Stimulated activated CD4-positive, alpha-beta T cell treated with anti-CD3 and anti-CD28 coated beads, TNF-alpha, amount 100 ng/mL, for 48 hours (primary cell): ENCODE data around the gene MYLK3.

Source experiments
- DNase-seq, 3 donors: peaks; one replicate each; pipeline ENCODE4 v3.0.0-alpha.2; 2020; ENCODE audit warnings: low read depth in 3 of 3

Gene MYLK3

DNA sequence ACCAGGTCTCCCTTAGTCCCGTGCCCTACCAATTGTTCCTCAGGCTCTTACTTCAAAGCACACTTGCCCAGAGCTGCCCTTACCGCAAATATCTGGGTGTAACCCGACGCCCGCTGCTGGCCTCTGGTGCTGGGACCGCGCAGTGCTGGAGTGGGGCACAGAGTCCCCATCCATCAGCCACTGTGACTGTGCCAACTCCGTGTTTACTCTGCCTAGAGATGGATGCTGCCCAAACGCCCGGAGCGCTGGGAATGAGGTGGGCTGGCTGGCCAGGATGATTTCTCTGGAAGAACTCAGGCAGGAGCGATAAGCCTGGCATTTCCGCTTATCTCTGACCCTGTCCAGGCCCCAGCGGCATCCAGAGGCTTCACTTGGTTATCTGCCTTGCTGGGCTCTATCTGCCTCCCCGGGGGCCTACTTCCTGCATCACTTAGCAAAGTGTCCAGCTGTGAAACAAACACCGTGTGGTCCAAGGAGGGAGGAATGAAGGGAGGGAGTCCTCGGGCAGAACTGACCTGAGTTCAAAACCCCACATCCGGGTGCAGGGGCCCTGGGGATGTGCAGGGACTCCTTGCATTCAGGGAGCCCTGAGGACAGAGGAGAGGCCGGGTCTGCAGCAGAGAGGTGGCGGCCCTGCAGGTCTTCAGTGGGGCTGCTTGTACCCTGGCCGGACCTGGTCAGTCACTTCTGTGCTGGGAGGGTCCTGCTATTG, 9.4 kb upstream of the MYLK3 start:
- no peak for DNase-seq

- no peak for DNase-seq
These were observed 8.6 kb upstream of the MYLK3 start for GRCh38 chr16:46756772-46757171.

DNA sequence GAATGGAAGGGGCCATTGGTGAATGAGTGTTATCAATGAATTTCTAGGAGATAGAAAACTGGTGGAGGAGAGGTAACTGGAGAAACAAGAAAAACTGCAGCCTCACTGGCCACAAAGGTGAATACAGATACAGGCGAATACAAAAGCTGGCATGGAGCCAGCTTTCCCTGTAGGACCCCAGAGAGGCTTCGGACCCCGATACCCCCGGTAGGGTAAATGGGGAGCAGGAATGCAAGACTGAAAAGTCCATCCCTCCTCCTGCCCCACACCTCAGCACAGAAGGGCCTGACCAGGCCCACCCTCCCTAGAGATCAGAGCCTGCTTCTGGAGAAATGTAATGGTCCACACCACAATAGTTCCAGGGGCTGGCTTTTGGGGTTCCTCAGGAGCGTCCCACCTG, 4.9 kb upstream of the MYLK3 start:
- no peak for DNase-seq

- no peak for DNase-seq
These were observed 3.2 kb upstream of the MYLK3 start for GRCh38 chr16:46751381-46751780.

DNA sequence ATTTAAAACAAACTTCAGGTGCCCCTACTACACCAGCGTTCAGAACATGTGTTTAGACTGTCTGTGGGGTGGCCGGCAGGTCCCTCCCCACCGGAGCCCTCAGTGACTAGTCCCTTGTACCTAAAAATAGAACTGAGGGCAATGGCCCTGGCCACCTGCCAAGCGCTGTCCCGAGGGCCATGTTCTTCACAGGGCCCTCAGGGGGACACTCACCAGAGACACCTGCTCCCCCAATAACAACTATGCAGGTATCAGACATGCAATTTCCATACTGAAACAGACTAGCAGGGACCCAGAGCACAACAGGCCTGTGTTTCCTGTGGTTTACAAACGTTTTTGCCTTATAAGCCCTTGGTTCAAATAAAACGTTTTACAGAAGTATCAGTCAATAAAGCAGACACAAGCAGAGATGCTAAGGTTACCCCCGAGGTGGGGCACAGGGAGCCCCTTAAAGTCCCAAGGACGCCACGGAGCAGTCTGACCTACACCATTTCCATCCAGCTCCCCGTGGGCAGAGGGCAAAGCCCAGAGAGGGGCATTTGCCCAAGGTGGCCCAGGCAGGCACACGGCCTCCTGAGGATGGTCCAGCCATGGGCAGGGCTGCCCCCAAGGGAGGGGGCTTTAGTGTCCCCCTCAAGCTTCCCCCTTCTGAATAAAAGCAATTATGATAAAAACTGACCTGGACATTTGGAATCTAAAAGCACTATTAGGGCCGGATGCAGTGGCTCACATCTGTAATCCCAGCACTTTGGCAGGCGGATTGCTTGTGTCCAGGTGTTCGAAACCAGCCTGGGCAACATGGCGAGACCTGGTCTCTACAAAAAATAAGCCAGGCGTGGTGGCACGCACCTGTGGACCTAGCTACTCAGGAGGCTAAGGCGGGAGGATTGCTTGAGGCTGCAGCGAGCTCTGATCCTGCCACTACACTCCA, 896 bp upstream of the MYLK3 start:
- DNase-seq, result no peak

DNA sequence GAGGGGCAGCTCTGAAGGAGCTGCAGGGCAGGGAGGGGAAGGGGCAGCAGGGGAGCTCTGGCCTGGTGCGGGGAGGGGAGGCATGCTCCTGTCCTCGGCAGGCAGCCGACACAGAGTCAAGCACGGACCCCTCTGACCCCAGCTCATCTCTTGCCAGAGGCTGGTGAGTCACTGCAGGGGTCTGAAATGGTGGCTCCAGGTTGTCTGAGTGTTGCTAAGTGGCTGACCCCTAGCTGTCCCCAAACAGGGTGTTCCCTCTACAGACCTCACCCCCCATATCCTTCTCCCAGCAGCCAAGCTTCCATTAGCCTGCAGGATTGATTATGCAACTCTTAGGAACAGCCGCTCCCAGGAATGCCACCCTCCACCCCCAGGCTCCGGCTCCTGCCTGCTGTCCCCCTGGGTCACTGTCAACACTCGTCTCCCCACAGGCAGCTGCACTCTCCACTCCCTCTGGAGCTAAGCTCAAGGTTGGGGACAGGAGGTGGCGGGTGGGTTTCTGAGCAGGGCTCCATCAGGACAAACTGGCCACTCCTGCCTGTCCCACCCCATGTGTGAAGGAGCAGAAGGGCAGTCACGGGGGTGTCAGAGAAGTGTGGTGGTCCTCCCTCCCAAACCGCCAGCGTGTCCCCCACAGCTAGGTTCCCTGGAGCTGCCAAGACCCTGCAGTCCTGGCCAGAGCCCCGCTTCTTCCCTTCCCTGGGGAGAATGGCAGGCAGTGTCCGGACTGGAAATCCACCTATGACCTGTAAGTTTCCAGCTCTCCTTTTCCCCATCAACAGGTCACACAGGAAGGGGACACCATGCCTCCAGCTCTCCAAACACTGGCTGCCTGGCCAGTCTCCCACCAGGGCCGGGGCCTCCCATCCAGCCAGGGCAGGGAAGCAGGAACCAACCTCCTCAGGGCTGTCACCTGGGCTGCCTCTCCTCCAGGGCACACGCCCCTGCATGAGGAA, 1.0 kb downstream of the MYLK3 start:
- no peak for DNase-seq

- no peak for DNase-seq
These were observed 2.5 kb downstream of the MYLK3 start for GRCh38 chr16:46745617-46746016.

DNA sequence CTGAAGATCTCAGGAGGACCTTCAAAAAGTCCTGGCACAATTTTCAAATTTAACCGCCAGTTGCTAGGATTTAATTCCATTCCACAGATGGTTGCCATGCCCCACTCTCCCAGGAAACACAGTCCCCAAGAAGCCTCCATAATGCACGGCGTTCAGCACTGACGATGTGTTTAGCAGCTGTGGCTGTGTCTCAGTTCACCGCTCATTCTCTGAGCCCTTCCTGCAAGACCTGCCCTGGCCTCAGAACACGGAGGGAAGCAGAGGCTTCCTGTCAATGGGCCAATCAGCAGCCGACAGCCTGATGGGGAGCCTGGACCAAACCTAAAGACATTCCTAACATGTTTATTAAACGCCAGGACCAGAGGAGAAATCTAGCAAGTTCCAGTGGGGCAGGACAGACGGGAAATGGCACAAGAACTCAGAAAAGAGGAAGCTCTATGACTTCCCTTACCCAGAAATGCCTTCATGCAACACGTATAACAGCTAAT, 4.9 kb downstream of the MYLK3 start:
- no peak for DNase-seq

- DNase-seq, result no peak
These were observed 8.2 kb downstream of the MYLK3 start for GRCh38 chr16:46739934-46740333.

DNA sequence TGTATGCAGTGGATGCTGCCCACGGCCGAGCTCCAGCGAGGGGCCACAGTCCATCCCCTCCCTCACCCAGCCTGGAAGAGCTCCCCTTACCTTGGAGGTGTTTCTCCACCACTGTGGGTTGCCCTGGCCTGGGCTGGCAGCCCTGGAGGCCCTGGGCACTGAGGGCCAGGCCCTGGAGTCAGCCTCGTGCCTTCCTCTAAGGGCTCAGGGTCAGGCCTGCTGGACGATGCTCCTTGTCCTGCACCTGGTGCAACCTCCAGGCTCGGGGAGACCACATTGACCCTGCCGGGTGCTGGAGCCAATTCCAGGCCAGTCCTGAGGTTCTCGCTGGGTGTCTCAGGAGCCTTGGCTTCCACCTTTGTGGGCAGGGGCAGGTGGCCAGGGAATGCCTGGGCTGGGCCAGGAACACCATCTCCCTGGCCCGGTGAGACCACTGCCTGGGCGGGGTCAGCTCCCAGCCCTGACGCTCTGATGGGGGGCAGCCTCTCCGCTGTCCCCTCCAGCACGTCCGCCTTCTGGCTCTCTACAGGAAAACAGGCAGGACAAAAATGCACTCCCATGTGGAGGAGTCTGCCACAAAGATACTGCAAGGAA, 10.4 kb downstream of the MYLK3 start:
- no peak for DNase-seq

DNA sequence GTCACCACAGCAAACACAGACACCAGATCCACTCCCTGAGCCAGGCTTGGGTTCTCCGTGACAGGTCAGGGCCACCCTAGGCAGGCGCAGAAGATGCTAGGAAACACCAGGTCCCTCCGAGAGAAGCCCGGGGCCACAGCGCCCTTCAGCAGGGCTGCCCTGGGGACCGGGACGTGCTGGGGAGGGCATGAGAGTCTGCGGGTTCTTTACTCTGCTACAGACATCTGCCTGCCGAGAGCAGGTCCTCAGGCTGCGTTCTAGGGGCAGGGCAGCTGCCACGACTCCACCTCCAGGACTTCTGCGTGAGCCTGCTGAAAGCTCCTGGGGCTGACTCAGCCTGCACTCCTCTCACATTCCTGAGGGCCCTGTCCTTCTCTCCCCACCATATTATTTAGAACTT, 11.4 kb downstream of the MYLK3 start:
- DNase-seq, result no peak

DNA sequence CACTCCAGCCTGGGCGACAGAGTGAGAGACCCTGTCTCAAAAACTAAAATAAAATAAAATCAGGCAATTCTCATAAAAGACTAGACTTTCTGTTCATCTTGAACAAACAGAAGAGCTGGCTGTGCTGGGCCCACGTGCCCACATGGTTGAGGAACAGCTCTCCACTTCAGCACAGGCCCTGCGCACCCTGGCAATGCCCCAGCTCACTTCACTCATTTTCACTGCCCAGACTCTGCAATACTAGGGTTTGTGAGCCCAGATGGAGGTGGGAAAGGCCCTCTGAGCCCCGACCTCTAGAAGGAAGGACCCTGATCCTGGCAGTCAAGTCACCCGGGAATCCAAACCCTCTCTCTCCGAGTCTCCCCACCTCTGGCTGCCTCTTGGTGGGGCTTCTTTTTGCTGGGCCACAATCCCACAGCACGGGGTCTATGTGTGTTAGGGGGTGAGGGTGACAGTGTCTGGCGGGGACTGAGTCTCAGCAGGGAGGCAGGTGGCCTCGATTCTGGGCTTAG, 14.8 kb downstream of the MYLK3 start:
- no peak for DNase-seq

DNA sequence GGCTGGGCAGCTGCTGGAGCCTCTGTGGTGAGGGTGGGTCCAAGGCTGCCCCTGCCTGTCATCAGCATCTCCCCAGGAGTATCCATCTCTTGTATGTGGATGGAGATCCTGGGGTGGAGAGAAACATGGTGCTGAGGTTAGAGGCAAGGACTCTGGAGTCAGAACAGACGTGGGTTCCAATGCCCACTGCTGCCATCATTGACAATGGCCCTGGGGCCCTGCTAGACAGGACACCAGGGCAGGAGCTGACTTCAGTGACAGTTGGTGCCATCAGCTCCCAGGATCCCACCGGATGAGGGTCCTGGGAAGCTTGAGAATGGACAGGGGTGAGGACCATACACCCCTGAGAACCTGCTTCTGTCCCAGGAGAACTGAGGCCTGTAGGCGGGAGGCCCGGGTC, 15.6 kb downstream of the MYLK3 start:
- DNase-seq, result no peak

- no peak for DNase-seq
These were observed 16.2 kb downstream of the MYLK3 start for GRCh38 chr16:46731691-46732555.

DNA sequence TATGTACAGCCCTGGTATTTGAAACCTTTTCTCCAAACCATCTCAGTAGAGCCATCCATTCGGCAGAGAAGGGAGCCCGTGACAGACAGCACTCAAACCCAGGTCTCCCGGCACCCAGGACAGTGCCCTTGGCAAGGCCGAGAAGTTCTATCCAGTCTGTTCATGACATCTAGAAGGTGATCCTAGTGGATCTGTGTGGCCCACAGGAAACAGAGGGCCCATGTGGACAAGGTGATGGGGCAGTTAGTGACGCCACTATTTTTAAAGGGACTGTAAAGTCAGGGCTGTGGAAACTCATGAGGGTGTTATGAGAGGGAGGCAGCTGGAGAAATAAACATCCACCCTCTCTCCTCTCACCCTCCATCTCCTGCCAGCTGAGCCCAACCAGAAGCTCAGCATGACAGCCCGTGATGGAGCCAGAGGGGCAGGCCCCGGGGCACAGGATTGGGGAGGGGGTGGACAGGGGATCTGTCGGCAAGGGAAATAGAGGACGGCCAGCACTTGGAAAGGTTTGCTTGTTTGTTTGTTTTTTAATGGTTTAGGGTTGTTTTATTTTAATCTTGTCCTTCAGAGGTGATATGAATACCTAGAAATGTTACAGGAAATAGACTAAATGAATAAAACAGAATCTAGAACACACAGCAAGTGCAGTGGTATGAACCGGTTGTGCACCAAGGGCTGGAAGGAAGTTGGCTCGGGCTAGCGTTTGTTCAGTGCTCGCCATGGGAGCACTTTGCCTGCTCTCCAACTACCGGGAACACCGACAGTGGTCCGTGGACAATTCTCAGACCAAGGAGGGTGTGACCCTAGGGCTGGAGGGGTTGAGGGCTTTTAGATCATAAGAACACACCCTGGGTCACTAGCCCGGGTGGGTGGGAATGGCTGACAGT, 17.1 kb downstream of the MYLK3 start:
- DNase-seq, result no peak

DNA sequence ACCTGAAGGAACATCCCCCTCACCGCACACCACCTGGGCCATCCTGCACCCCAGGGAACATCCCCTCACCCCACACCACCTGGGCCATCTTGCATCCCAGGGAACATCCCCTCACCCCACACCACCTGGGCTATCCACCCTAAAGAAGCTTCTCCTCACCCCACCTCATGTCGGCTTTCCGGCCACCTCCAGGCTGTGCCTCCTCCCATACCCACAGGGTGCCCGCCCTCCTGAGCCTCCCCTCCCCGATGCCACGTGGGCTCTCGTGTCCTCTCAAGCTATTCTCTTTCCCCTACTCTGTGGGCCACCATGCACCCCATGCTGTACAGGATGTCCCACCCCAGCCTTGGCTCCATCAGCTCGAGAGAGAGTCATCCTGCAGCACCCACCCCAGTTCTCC, 18.0 kb downstream of the MYLK3 start:
- DNase-seq, result no peak

- DNase-seq, result no peak
These were observed 18.7 kb downstream of the MYLK3 start for GRCh38 chr16:46729326-46729995.

- DNase-seq, result no peak
These were observed 19.3 kb downstream of the MYLK3 start for GRCh38 chr16:46728806-46729205.

GRCh38 chr16:46727630-46728029, 20.5 kb downstream of the MYLK3 start:
- no peak for DNase-seq
